HG02623 (cell line): ENCODE results near the gene HNRNPA2B1.
"Not testable (repeated sequence)": the region's sequence is repeated elsewhere in the genome, so short reads cannot be mapped to it uniquely, and the experiment has no call there.

ENCODE experiments used
- ATAC-seq: cut with Tn5 transposase; IDR thresholded peaks from one replicate; pipeline ENCODE4 v1.9.1; 2021; ENCODE audit warnings: moderate library complexity; ENCODE audit not compliant: unreplicated experiment

HNRNPA2B1 gene

DNA sequence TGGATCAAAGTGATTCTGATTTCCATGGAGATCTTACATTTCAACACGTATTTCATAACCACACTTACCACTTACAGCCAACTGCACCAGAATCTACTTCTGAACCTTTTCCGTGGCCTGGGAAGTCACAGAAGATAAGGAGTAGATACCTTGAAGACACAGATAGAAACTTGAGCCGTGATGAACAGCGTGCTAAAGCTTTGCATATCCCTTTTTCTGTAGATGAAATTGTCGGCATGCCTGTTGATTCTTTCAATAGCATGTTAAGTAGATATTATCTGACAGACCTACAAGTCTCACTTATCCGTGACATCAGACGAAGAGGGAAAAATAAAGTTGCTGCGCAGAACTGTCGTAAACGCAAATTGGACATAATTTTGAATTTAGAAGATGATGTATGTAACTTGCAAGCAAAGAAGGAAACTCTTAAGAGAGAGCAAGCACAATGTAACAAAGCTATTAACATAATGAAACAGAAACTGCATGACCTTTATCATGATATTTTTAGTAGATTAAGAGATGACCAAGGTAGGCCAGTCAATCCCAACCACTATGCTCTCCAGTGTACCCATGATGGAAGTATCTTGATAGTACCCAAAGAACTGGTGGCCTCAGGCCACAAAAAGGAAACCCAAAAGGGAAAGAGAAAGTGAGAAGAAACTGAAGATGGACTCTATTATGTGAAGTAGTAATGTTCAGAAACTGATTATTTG lies 15.3 kb downstream of the HNRNPA2B1 start:
- no peak for ATAC-seq

DNA sequence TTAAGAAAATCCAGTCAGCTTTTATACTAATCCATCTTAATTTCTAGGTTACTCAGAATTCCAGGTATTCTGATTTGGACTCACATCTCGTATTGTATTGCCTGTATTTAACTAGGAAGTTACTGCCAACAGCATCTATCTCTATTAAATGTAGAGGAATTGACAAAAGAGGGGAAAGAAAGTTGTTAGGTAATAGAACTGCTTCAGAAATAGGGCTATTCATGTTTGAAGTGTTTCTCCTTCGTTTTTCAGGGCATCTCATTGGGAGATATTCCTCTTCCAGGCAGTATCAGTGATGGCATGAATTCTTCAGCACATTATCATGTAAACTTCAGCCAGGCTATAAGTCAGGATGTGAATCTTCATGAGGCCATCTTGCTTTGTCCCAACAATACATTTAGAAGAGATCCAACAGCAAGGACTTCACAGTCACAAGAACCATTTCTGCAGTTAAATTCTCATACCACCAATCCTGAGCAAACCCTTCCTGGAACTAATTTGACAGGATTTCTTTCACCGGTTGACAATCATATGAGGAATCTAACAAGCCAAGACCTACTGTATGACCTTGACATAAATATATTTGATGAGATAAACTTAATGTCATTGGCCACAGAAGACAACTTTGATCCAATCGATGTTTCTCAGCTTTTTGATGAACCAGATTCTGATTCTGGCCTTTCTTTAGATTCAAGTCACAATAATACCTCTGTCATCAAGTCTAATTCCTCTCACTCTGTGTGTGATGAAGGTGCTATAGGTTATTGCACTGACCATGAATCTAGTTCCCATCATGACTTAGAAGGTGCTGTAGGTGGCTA lies 16.1 kb downstream of the HNRNPA2B1 start:
- ATAC-seq = not testable (repeated sequence)

DNA sequence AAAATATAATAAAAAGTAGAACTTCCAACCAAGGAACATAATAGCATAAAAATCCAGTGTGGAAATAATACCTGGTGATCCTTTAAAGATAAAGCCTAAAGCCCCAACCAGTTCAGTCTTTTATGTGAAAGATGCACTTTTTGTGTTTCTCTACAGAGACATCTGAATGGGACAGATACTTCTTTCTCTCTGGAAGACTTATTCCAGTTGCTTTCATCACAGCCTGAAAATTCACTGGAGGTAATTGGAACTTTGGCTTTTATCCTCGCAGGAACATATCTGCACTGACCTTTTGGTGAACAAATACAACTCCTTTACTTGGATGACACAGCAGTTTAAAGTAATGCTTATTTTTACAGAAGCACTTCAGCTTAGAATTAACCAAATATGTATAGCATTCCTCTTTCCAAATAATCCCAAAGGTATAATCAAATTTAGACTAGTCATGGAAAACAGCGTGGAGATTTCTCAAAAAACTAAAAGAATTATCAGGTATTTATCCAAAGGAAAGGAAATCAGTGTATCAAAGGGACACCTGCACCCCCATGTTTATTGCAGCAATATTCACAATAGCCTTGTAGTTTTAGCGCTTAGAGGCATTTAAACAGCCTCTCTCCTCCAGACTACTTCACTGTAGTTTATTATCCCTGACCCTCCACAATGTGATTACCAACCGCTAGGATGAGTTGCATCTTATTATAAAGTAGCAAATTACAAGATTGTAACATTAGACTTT lies 16.8 kb downstream of the HNRNPA2B1 start:
- no peak for ATAC-seq

DNA sequence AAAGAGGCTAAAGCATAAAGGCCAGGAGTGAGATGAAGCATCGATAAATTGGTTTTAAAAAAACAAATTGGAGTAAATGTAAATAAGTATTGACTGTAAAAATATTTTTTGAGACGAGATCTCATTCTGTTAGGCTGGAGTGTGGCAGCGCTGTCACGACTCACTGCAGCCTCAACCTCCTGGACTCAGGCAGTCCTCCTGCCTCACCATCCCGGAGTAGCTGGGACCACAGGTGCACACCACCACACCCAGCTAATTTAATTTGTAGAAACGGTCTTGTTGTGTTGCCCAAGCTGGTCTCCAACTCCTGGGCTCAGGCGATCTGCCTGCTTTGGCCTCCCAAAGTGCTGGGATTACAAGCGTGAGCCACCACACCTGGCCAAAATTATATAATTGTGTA lies 17.8 kb downstream of the HNRNPA2B1 start:
- no peak for ATAC-seq

GRCh38 chr7:26182283-26182682 lies 18.3 kb downstream of the HNRNPA2B1 start:
- ATAC-seq = no peak

- no peak for ATAC-seq
Observed at GRCh38 chr7:26181474-26182227, 18.9 kb downstream of the HNRNPA2B1 start.

GRCh38 chr7:26180792-26181198 lies 19.8 kb downstream of the HNRNPA2B1 start:
- no peak for ATAC-seq

GRCh38 chr7:26179826-26180497 lies 20.6 kb downstream of the HNRNPA2B1 start:
- ATAC-seq = no peak

DNA sequence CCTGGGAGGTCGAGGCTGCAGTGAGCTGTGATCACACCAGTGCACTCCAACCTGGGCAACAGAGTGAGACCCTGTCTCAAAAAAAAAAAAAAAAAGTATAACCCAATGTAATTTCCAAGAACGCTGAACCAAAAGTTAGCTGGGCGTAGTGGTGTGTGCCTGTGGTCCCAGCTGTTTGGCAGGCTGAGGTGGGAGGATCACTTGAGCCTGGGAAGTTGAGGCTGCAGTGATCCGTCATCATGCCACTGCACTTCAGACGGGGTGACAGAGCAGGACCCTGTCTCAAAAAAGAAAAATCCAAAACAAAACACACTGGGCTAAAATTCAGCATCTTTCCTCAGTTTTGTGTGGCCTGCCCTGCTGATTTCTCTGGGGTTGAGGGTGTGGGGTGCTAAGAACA lies 21.1 kb downstream of the HNRNPA2B1 start:
- ATAC-seq = no peak

GRCh38 chr7:26178272-26178960 lies 22.1 kb downstream of the HNRNPA2B1 start:
- ATAC-seq = no peak

GRCh38 chr7:26177269-26177668 lies 23.3 kb downstream of the HNRNPA2B1 start:
- ATAC-seq = not testable (repeated sequence)

GRCh38 chr7:26176696-26177095 lies 23.9 kb downstream of the HNRNPA2B1 start:
- not testable (repeated sequence) for ATAC-seq

DNA sequence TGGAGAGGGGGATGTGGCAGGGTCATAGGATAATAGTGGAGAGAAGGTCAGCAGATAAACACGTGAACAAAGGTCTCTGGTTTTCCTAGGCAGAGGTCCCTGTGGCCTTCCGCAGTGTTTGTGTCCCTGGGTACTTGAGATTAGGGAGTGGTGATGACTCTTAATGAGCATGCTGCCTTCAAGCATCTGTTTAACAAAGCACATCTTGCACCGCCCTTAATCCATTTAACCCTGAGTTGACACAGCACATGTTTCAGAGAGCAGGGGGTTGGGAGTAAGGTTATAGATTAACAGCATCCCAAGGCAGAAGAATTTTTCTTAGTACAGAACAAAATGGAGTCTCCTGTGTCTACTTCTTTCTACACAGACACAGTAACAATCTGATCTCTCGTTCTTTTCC lies 24.6 kb downstream of the HNRNPA2B1 start:
- ATAC-seq = not testable (repeated sequence)

DNA sequence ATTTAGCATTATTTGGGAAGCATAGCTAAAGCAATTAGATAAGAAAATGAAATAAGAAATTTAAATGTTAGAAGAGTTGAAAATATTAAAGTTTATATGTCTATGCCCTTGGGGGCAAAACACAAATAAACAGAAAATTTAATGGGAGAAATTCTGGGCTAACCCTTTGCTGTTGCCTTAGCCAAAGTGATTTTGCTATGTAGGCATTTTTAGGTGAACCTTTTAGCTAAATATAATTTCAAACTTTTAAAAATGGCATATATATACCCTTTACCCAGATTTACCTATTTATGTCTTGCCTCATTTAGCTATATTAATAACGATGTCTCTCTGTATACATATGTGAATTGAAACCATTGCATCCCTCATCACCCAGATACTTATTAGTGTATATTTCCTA lies 28.5 kb downstream of the HNRNPA2B1 start:
- ATAC-seq = no peak

DNA sequence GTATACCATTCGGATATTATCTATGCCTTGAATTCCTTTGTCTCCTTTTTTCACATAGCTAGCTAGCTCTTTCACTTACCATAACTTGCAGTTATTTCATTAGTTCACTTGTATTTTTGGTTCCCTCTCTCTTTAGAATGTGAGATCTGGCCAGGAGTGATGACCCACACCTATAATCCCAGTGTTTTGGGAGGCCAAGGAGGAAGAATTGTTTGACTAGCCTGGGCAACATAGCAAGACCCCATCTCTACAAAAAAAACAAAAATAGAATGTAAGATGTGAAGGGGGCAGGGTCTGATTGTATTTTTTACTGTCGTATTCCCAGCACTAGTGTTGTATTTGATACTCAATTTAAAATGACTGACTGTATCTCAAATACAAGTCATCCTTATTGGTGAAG lies 28.9 kb downstream of the HNRNPA2B1 start:
- ATAC-seq = no peak

- no peak for ATAC-seq
Observed at GRCh38 chr7:26170663-26171062, 29.9 kb downstream of the HNRNPA2B1 start.

DNA sequence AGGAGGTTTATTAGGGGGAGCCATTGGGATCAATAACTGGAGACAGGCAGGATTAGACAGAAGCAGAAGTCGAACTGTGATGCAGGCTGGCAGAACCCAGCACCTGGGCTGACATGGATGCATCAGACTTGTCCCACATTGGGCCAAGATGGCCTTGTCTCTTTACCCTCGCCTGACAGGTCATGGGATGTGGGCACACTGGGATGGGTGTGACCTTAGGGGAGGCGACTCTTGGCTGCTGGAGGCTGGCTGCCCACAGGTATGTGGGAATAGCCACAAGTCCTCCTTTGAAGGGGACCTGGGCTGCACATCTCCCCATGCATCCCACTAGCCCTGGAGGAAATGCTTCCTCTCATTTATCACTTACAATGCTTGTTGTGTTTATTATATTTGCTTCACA lies 31.3 kb downstream of the HNRNPA2B1 start:
- no peak for ATAC-seq

DNA sequence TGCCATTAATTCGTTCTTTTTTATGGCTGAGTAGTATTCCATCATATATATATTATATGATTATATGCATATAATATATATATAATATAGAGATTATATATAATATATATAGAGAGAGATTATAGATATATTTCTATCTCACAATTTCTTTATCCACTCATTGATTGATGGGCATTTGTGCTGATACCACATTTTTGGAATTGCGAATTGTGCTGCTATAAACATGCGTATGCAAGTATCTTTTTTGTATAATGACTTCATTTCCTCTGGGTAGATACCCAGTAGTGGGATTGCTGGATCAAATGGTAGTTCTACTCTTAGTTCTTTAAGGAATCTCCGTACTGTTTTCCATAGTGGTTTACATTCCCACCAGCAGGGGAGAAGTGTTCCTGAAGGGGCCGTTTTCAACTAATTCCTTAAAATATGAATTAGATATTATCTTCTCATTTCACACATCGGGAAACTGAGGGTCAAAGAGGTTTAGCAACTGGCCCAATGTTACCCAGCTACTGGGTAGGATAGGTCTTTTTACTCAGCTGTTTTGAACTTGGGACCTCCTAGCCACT lies 32.0 kb downstream of the HNRNPA2B1 start:
- ATAC-seq = no peak

DNA sequence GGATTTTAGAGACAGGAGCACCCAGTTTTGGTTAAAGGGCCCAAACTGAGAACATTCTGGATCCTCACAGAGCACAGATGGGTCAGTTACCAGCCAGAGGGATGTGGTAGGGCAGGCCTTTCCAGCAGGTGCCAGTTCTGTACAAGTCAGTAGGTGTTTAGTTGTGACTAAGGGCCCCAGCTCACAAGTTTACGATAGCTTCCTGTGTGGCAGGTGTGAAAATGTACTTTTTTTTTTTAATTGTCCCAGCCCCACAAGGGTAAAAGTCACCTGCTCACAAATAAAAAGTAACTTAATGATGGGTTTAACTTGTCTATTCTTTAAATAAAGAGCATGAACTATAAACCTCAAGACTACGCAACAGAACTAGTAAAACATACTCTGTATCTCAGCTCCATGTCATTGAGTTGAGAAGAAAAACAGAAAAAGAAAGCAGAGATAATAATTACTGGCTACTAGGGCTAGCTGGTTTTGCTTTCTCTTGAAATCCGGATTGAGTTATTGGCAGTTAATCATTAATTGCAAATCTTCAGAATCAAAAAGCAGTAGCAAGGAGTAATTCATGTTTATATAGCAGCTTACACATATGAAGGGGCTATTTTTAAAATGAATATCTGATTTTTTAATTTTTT lies 33.1 kb downstream of the HNRNPA2B1 start:
- peak; percentile 64 for ATAC-seq
